Mesenchymal stem cell (in vitro differentiated cells and primary cell): ENCODE measurements around the gene SEC63. TPM values are rescaled to one million over a fixed set of nuclear protein-coding genes. Genes with fewer than 3 reads are reported as not detected.
A peak's percentile ranks its signal among the peaks of the same experiment; 100 is the strongest.

Experiments
- DNase-seq: peaks from one replicate; pipeline ENCODE4 v3.0.0-alpha.2; 2013
- H2AFZ ChIP-seq: one replicate; pipeline ENCODE4 v1.6.1; 2013; ENCODE audit warnings: low read depth, mild to moderate bottlenecking, control low read depth, inconsistent platforms, low read length, moderate library complexity
- H2AK5ac ChIP-seq: 2 replicates; pipeline ENCODE4 v1.6.1; 2013; ENCODE audit warnings: low read length, moderate library complexity, mild to moderate bottlenecking, inconsistent platforms; ENCODE audit not compliant: severe bottlenecking
- H2BK120ac ChIP-seq: one replicate; pipeline ENCODE4 v1.6.1; 2013; ENCODE audit warnings: low read depth, mild to moderate bottlenecking, inconsistent platforms, low read length, moderate library complexity
- H2BK12ac ChIP-seq, 2 experiments: one replicate each; pipeline ENCODE4 v1.6.1; 2013; ENCODE audit warnings: inconsistent platforms in 2 of 2, low read length in 2 of 2, mild to moderate bottlenecking in 2 of 2, moderate library complexity in 2 of 2, control low read depth in 1 of 2
- H2BK15ac ChIP-seq: one replicate; pipeline ENCODE4 v1.6.1; 2013; ENCODE audit warnings: mild to moderate bottlenecking, low read depth, inconsistent platforms; ENCODE audit not compliant: poor library complexity, severe bottlenecking
- H2BK5ac ChIP-seq: 2 replicates; pipeline ENCODE4 v1.6.1; 2013; ENCODE audit warnings: low read depth, mild to moderate bottlenecking, low read length, control low read depth, inconsistent platforms; ENCODE audit not compliant: poor library complexity, severe bottlenecking
- H3K14ac ChIP-seq, 2 experiments: one replicate each; pipeline ENCODE4 v1.6.1; 2013; ENCODE audit warnings: inconsistent platforms in 2 of 2, low read length in 2 of 2, control low read depth in 1 of 2, mild to moderate bottlenecking in 1 of 2, moderate library complexity in 1 of 2
- H3K18ac ChIP-seq, 2 experiments: one replicate each; pipeline ENCODE4 v1.6.1; 2013; ENCODE audit warnings: inconsistent platforms in 2 of 2, low read length in 2 of 2, control low read depth in 1 of 2, low read depth in 1 of 2, mild to moderate bottlenecking in 1 of 2
- H3K23ac ChIP-seq, 2 experiments: one replicate each; pipeline ENCODE4 v1.6.1; 2013; ENCODE audit warnings: inconsistent platforms in 2 of 2, low read length in 2 of 2, mild to moderate bottlenecking in 2 of 2, moderate library complexity in 2 of 2, control low read depth in 1 of 2
- H3K27ac ChIP-seq: 2 replicates; pipeline ENCODE4 v1.5.1; 2013; ENCODE audit warnings: mild to moderate bottlenecking, moderate library complexity, low read length, control low read depth, inconsistent platforms; ENCODE audit not compliant: poor library complexity, severe bottlenecking
- H3K27me3 ChIP-seq, 2 experiments: 2 replicates each; pipeline versions ENCODE4 v1.6.1 to v1.7.0; 2013; ENCODE audit warnings: low read length in 2 of 2, mild to moderate bottlenecking in 2 of 2, moderate library complexity in 2 of 2, control low read depth in 1 of 2, inconsistent platforms in 1 of 2; ENCODE audit not compliant: control insufficient read depth in 1 of 2, insufficient read depth in 1 of 2
- H3K36me3 ChIP-seq, 2 experiments: 2 replicates each; pipeline versions ENCODE4 v1.6.1 to v1.7.0; 2013; ENCODE audit warnings: low read length in 2 of 2, control low read depth in 1 of 2, inconsistent platforms in 1 of 2, low read depth in 1 of 2, mild to moderate bottlenecking in 1 of 2; ENCODE audit not compliant: insufficient read depth in 2 of 2, control insufficient read depth in 1 of 2
- H3K4ac ChIP-seq, 2 experiments: one replicate each; pipeline ENCODE4 v1.6.1; 2013; ENCODE audit warnings: inconsistent platforms in 2 of 2, low read length in 2 of 2, mild to moderate bottlenecking in 2 of 2, moderate library complexity in 2 of 2, control low read depth in 1 of 2, low read depth in 1 of 2
- H3K4me1 ChIP-seq: 2 replicates; pipeline ENCODE4 v1.6.1; 2013; ENCODE audit warnings: low read depth, low read length, control low read depth; ENCODE audit not compliant: control insufficient read depth, insufficient read depth
- H3K4me2 ChIP-seq: 2 replicates; pipeline ENCODE4 v1.6.1; 2013; ENCODE audit warnings: low read length, mild to moderate bottlenecking, inconsistent platforms; ENCODE audit not compliant: poor library complexity, severe bottlenecking
- H3K4me3 ChIP-seq, 2 experiments: 2 replicates each; pipeline versions ENCODE4 v1.5.1 to v1.7.0; 2013; ENCODE audit warnings: low read length in 2 of 2, mild to moderate bottlenecking in 2 of 2, control low read depth in 1 of 2, low read depth in 1 of 2; ENCODE audit not compliant: insufficient read depth in 1 of 2
- H3K79me1 ChIP-seq: replicated peaks from 2 replicates; pipeline ENCODE4 v1.6.1; 2013; ENCODE audit warnings: mild to moderate bottlenecking, control low read depth, low read length, inconsistent platforms; ENCODE audit not compliant: poor library complexity, severe bottlenecking
- H3K9ac ChIP-seq: 2 replicates; pipeline ENCODE4 v1.7.0; 2013; ENCODE audit warnings: mild to moderate bottlenecking, low read length, moderate library complexity
- H3K9me3 ChIP-seq: 2 replicates; pipeline ENCODE4 v1.7.0; 2013; ENCODE audit warnings: mild to moderate bottlenecking, low read length; ENCODE audit not compliant: control insufficient read depth
- H4K8ac ChIP-seq: one replicate; pipeline ENCODE4 v1.6.1; 2013; ENCODE audit warnings: inconsistent platforms, mild to moderate bottlenecking, low read length, moderate library complexity
- H4K91ac ChIP-seq: one replicate; pipeline ENCODE4 v1.6.1; 2013; ENCODE audit warnings: mild to moderate bottlenecking, low read length, inconsistent platforms
- WGBS: methylation state at CpG from one replicate; pipeline ENCODE4 v1.1.7; 2013; ENCODE audit warnings: mixed read lengths; 5-methylcytosine and 5-hydroxymethylcytosine counted together
- polyA plus RNA-seq, 2 experiments: library from polyadenylated mRNA; stranded (reverse); fragments of 200-250 nt; gene quantifications; one replicate each; pipeline ENCODE4 v1.2.3, GENCODE V29; 2013

SEC63 gene
- 71.1 TPM for polyA plus RNA-seq (2013, experiment 1 of 2)
- 77.8 TPM for polyA plus RNA-seq (2013, experiment 2 of 2)

GRCh38 chr6:107957909-107958688 is at the start of gene SEC63:
Gene SEC63, minus strand, starts transcription at chr6:107958208. Its CDS starts 199 bp downstream, at chr6:107958009.
- under 1% methylated on average over 59 of the region's 69 CpGs for WGBS

GRCh38 chr6:108005961-108006360 is 48.0 kb upstream of the SEC63 start:
- H2AFZ ChIP-seq, result no peak overlapping the region
- H4K91ac ChIP-seq, result no peak overlapping the region
- no peaks in the 10 kb centered on the region for H3K36me3 ChIP-seq
- peaks cover 3% of the 10 kb centered on the region for H3K4me1 ChIP-seq
- no peak overlapping the region for H3K4me2 ChIP-seq
- H3K9ac ChIP-seq, result no peak overlapping the region
- H3K4me3 ChIP-seq, result no peak overlapping the region
- no peak overlapping the region for H4K8ac ChIP-seq
- no peak overlapping the region for H3K4ac ChIP-seq
- H3K23ac ChIP-seq, result no peak overlapping the region
- H3K27me3 ChIP-seq, result no peaks in the 10 kb centered on the region
- H3K79me1 ChIP-seq, result no peaks in the 10 kb centered on the region
- no peak overlapping the region for H2AK5ac ChIP-seq
- no peak overlapping the region for H3K18ac ChIP-seq
- no peak for DNase-seq
- no peak overlapping the region for H2BK15ac ChIP-seq
- H2BK5ac ChIP-seq, result no peak overlapping the region
- H2BK120ac ChIP-seq, result no peak overlapping the region
- no peak overlapping the region for H3K27ac ChIP-seq
- no peak overlapping the region for H3K14ac ChIP-seq
- H3K9me3 ChIP-seq, result peaks cover 13% of the 10 kb centered on the region
- 100% methylated on average over 1 of the region's 3 CpGs for WGBS
- no peak overlapping the region for H2BK12ac ChIP-seq

More at GRCh38 chr6:107957909-107958688, at the start of gene SEC63:
- peak within 1 kb of the TSS; percentile 98 for H3K4me2 ChIP-seq
- peaks cover 4% of the 10 kb centered on the region for H3K79me1 ChIP-seq
- peaks cover 6% of the 10 kb centered on the region for H3K4me1 ChIP-seq
- peak within 1 kb of the TSS in 1 of 2 experiments; percentile 99 for H3K14ac ChIP-seq
- peak within 1 kb of the TSS; percentile 98 for H2BK15ac ChIP-seq
- H2BK12ac ChIP-seq, result peak within 1 kb of the TSS in 1 of 2 experiments; percentile 90
- peak within 1 kb of the TSS in 1 of 2 experiments; percentile 98 for H3K23ac ChIP-seq
- DNase-seq, result peak; percentile 97
- H3K18ac ChIP-seq, result peak within 1 kb of the TSS; percentile 99 to 100
- peak within 1 kb of the TSS; percentile 98 for H4K91ac ChIP-seq
- H3K4ac ChIP-seq, result peak within 1 kb of the TSS; percentile 87 to 97
- no peaks in the 10 kb centered on the region for H3K9me3 ChIP-seq
- peak within 1 kb of the TSS; percentile 69 for H2AK5ac ChIP-seq
- peak within 1 kb of the TSS; percentile 98 for H3K9ac ChIP-seq
- H3K27ac ChIP-seq, result peak within 1 kb of the TSS; percentile 92
- peak within 1 kb of the TSS; percentile 97 for H4K8ac ChIP-seq
- H3K36me3 ChIP-seq, result peaks cover 2 to 11% of the 10 kb centered on the region in 2 experiments
- H3K27me3 ChIP-seq, result no peaks in the 10 kb centered on the region
- H2BK5ac ChIP-seq, result peak within 1 kb of the TSS; percentile 61
- H2BK120ac ChIP-seq, result peak within 1 kb of the TSS; percentile 97
- peak within 1 kb of the TSS; percentile 98 for H2AFZ ChIP-seq
- peak within 1 kb of the TSS; percentile 87 to 100 for H3K4me3 ChIP-seq

GRCh38 chr6:108004861-108005260 is 46.9 kb upstream of the SEC63 start:
- Histone ChIP-seq H2AFZ (no peak overlapping the region), H2BK15ac (no peak overlapping the region), H3K27ac (no peak overlapping the region), H2AK5ac (no peak overlapping the region), H4K8ac (no peak overlapping the region), H2BK120ac (no peak overlapping the region), H3K27me3 (no peaks in the 10 kb centered on the region), H3K18ac (no peak overlapping the region), H2BK5ac (no peak overlapping the region), H3K4me2 (no peak overlapping the region), H3K36me3 (no peaks in the 10 kb centered on the region), H3K4ac (no peak overlapping the region), H2BK12ac (no peak overlapping the region), H3K9me3 (peaks cover 9% of the 10 kb centered on the region), H3K4me3 (no peak overlapping the region), H3K9ac (no peak overlapping the region), H3K14ac (no peak overlapping the region), H3K79me1 (no peaks in the 10 kb centered on the region), H4K91ac (no peak overlapping the region), H3K4me1 (peaks cover 3% of the 10 kb centered on the region), H3K23ac (no peak overlapping the region)
- 90% methylated on average over 15 of the region's 15 CpGs for WGBS
- no peak for DNase-seq

- peak overlapping the region; percentile 52 for H3K9ac ChIP-seq
- H3K14ac ChIP-seq, result no peak overlapping the region
- H3K9me3 ChIP-seq, result no peaks in the 10 kb centered on the region
- H3K79me1 ChIP-seq, result no peaks in the 10 kb centered on the region
- WGBS, result 56% methylated on average over 7 of the region's 9 CpGs
- H3K36me3 ChIP-seq, result no peaks in the 10 kb centered on the region
- no peak overlapping the region for H2BK15ac ChIP-seq
- H2AK5ac ChIP-seq, result no peak overlapping the region
- peaks cover 3% of the 10 kb centered on the region for H3K4me1 ChIP-seq
- no peak overlapping the region for H3K23ac ChIP-seq
- H2BK5ac ChIP-seq, result no peak overlapping the region
- DNase-seq, result peak; percentile 3
- no peak overlapping the region for H4K91ac ChIP-seq
- no peak overlapping the region for H3K4ac ChIP-seq
- no peak overlapping the region for H3K4me3 ChIP-seq
- H4K8ac ChIP-seq, result no peak overlapping the region
- H2AFZ ChIP-seq, result no peak overlapping the region
- no peak overlapping the region for H2BK12ac ChIP-seq
- H3K27me3 ChIP-seq, result no peaks in the 10 kb centered on the region
- no peak overlapping the region for H2BK120ac ChIP-seq
- no peak overlapping the region for H3K4me2 ChIP-seq
- H3K27ac ChIP-seq, result no peak overlapping the region
- no peak overlapping the region for H3K18ac ChIP-seq
Measured at GRCh38 chr6:108002365-108003221, 44.6 kb upstream of the SEC63 start.
